ENCODE measurements around the gene DPP4. TPM values are rescaled to one million over a fixed set of nuclear protein-coding genes. Genes with fewer than 3 reads are reported as not detected.
"Not testable (repeated sequence)": the region's sequence is repeated elsewhere in the genome, so short reads cannot be mapped to it uniquely, and the experiment has no call there.

The DPP4 gene
- total RNA-seq, 2 donors from 2014 or later = 89.4 to 102 TPM

GRCh38 chr2:161977926-161978325 is 96.1 kb downstream of the DPP4 start:
- peak overlapping the region; percentile 92 to 93 for H3K27ac Mint-ChIP-seq
- DNase-seq (ENCODE audit: low spot score); H3K9me3 Mint-ChIP-seq; H3K27me3 Mint-ChIP-seq; ATAC-seq: not testable (repeated sequence)
- H3K4me1 Mint-ChIP-seq (ENCODE audit: low read depth in 2 of 2) = peaks cover 39 to 55% of the 10 kb centered on the region in 2 donors
- H3K4me3 Mint-ChIP-seq = peak overlapping the region; percentile 70
- peaks cover 28% of the 10 kb centered on the region for H3K36me3 Mint-ChIP-seq

GRCh38 chr2:161976917-161977316 is 97.1 kb downstream of the DPP4 start:
- ATAC-seq = peak in 1 of 2 donors; percentile 35
- Mint-ChIP-seq H3K4me3 (peak overlapping the region; percentile 3), H3K27ac (peak overlapping the region; percentile 92 to 93), H3K9me3 (peaks cover 3% of the 10 kb centered on the region), H3K27me3 (no peaks in the 10 kb centered on the region), H3K36me3 (peaks cover 18% of the 10 kb centered on the region), H3K4me1 (ENCODE audit: low read depth in 2 of 2) (peaks cover 41 to 54% of the 10 kb centered on the region in 2 donors)
- no peak for DNase-seq (ENCODE audit: low spot score)

- Mint-ChIP-seq H3K4me3 (peak overlapping the region; percentile 53), H3K4me1 (ENCODE audit: low read depth in 2 of 2) (peaks cover 41 to 56% of the 10 kb centered on the region in 2 donors), H3K9me3 (peaks cover under 1% of the 10 kb centered on the region), H3K27ac (peak overlapping the region; percentile 92 to 93), H3K36me3 (peaks cover 19% of the 10 kb centered on the region), H3K27me3 (no peaks in the 10 kb centered on the region)
- ATAC-seq (no peak), DNase-seq (ENCODE audit: low spot score) (no peak)
These were observed 97.7 kb downstream of the DPP4 start for GRCh38 chr2:161976295-161976694.

- peaks cover 44 to 56% of the 10 kb centered on the region in 2 donors for H3K4me1 Mint-ChIP-seq (ENCODE audit: low read depth in 2 of 2)
These were observed 98.2 kb downstream of the DPP4 start for GRCh38 chr2:161975813-161976160.

GRCh38 chr2:161975062-161975812 is 98.8 kb downstream of the DPP4 start:
- DNase-seq (ENCODE audit: low spot score) (no peak), ATAC-seq (peak; percentile 12 to 69)
- Mint-ChIP-seq H3K36me3 (peaks cover 27% of the 10 kb centered on the region), H3K4me1 (ENCODE audit: low read depth in 2 of 2) (peaks cover 45 to 59% of the 10 kb centered on the region in 2 donors), H3K9me3 (no peaks in the 10 kb centered on the region), H3K27me3 (no peaks in the 10 kb centered on the region), H3K27ac (peak overlapping the region; percentile 92 to 93), H3K4me3 (peak overlapping the region; percentile 59)

More at GRCh38 chr2:161975813-161976160, 98.2 kb downstream of the DPP4 start:
- H3K27me3 Mint-ChIP-seq = no peaks in the 10 kb centered on the region
- DNase-seq (ENCODE audit: low spot score) (no peak), ATAC-seq (peak in 1 of 2 donors; percentile 7)
- peaks cover 22% of the 10 kb centered on the region for H3K36me3 Mint-ChIP-seq
- H3K4me3 Mint-ChIP-seq = peak overlapping the region; percentile 59
- H3K9me3 Mint-ChIP-seq = no peaks in the 10 kb centered on the region
- peak overlapping the region; percentile 92 to 93 for H3K27ac Mint-ChIP-seq

- H3K4me1 Mint-ChIP-seq (ENCODE audit: low read depth in 2 of 2) = peaks cover 39 to 57% of the 10 kb centered on the region in 2 donors
- ATAC-seq (peak in 1 of 2 donors; percentile 72), DNase-seq (ENCODE audit: low spot score) (no peak)
- no peak overlapping the region for H3K4me3 Mint-ChIP-seq
- no peaks in the 10 kb centered on the region for H3K9me3 Mint-ChIP-seq
- H3K27me3 Mint-ChIP-seq = no peaks in the 10 kb centered on the region
- peaks cover 28% of the 10 kb centered on the region for H3K36me3 Mint-ChIP-seq
- H3K27ac Mint-ChIP-seq = peak overlapping the region; percentile 92 to 93
These were observed 99.6 kb downstream of the DPP4 start for GRCh38 chr2:161974461-161974860.

GRCh38 chr2:161972866-161973265 is 101.1 kb downstream of the DPP4 start:
- no peak for DNase-seq (ENCODE audit: low spot score)
- peak overlapping the region; percentile 22 for H3K4me3 Mint-ChIP-seq
- H3K27me3 Mint-ChIP-seq = no peaks in the 10 kb centered on the region
- no peak for ATAC-seq
- peaks cover 41 to 55% of the 10 kb centered on the region in 2 donors for H3K4me1 Mint-ChIP-seq (ENCODE audit: low read depth in 2 of 2)
- H3K36me3 Mint-ChIP-seq = peaks cover 28% of the 10 kb centered on the region
- no peaks in the 10 kb centered on the region for H3K9me3 Mint-ChIP-seq
- H3K27ac Mint-ChIP-seq = peak overlapping the region; percentile 93 to 96

- Mint-ChIP-seq H3K9me3 (no peaks in the 10 kb centered on the region), H3K36me3 (peaks cover 28% of the 10 kb centered on the region), H3K27ac (peak overlapping the region; percentile 93 to 96), H3K4me1 (ENCODE audit: low read depth in 2 of 2) (peaks cover 39 to 54% of the 10 kb centered on the region in 2 donors), H3K4me3 (no peak overlapping the region), H3K27me3 (no peaks in the 10 kb centered on the region)
- peak in 1 of 2 donors; percentile 57 for ATAC-seq
- no peak for DNase-seq (ENCODE audit: low spot score)
These were observed 101.8 kb downstream of the DPP4 start for GRCh38 chr2:161972232-161972631.

GRCh38 chr2:161971551-161971950 is 102.5 kb downstream of the DPP4 start:
- no peaks in the 10 kb centered on the region for H3K27me3 Mint-ChIP-seq
- no peaks in the 10 kb centered on the region for H3K9me3 Mint-ChIP-seq
- peak overlapping the region; percentile 93 to 96 for H3K27ac Mint-ChIP-seq
- ATAC-seq (no peak), DNase-seq (ENCODE audit: low spot score) (no peak)
- no peak overlapping the region for H3K4me3 Mint-ChIP-seq
- H3K36me3 Mint-ChIP-seq = peaks cover 28% of the 10 kb centered on the region
- H3K4me1 Mint-ChIP-seq (ENCODE audit: low read depth in 2 of 2) = peaks cover 39 to 55% of the 10 kb centered on the region in 2 donors

- peaks cover 39 to 45% of the 10 kb centered on the region in 2 donors for H3K4me1 Mint-ChIP-seq (ENCODE audit: low read depth in 2 of 2)
- no peaks in the 10 kb centered on the region for H3K9me3 Mint-ChIP-seq
- no peak overlapping the region for H3K4me3 Mint-ChIP-seq
- no peak for DNase-seq (ENCODE audit: low spot score)
- peak overlapping the region; percentile 93 to 96 for H3K27ac Mint-ChIP-seq
- H3K27me3 Mint-ChIP-seq = no peaks in the 10 kb centered on the region
- ATAC-seq = no peak
- peaks cover 19% of the 10 kb centered on the region for H3K36me3 Mint-ChIP-seq
These were observed 104.9 kb downstream of the DPP4 start for GRCh38 chr2:161969159-161969558.

GRCh38 chr2:161965994-161966393 is 108.0 kb downstream of the DPP4 start:
- H3K27me3 Mint-ChIP-seq = no peaks in the 10 kb centered on the region
- peak overlapping the region; percentile 93 to 96 for H3K27ac Mint-ChIP-seq
- ATAC-seq (peak; percentile 86 to 93), DNase-seq (ENCODE audit: low spot score) (no peak)
- peaks cover 2% of the 10 kb centered on the region for H3K9me3 Mint-ChIP-seq
- H3K4me3 Mint-ChIP-seq = peak overlapping the region; percentile 34
- H3K4me1 Mint-ChIP-seq (ENCODE audit: low read depth in 2 of 2) = peaks cover 41 to 44% of the 10 kb centered on the region in 2 donors
- H3K36me3 Mint-ChIP-seq = peaks cover 24% of the 10 kb centered on the region

- Mint-ChIP-seq H3K27ac (peak overlapping the region; percentile 93 to 96), H3K4me3 (peak overlapping the region; percentile 53), H3K9me3 (peaks cover 2% of the 10 kb centered on the region), H3K27me3 (no peaks in the 10 kb centered on the region), H3K36me3 (peaks cover 25% of the 10 kb centered on the region), H3K4me1 (ENCODE audit: low read depth in 2 of 2) (peaks cover 41 to 46% of the 10 kb centered on the region in 2 donors)
- ATAC-seq (peak in 1 of 2 donors; percentile 50), DNase-seq (ENCODE audit: low spot score) (no peak)
These were observed 109.9 kb downstream of the DPP4 start for GRCh38 chr2:161964160-161964559.

- Mint-ChIP-seq H3K9me3 (peaks cover 2% of the 10 kb centered on the region), H3K4me3 (no peak overlapping the region)
These were observed 111.9 kb downstream of the DPP4 start for GRCh38 chr2:161962160-161962559.

GRCh38 chr2:161961061-161961460 is 113.0 kb downstream of the DPP4 start:
- H3K36me3 Mint-ChIP-seq = peaks cover 34% of the 10 kb centered on the region

More at GRCh38 chr2:161962160-161962559, 111.9 kb downstream of the DPP4 start:
- ATAC-seq = no peak
- H3K27me3 Mint-ChIP-seq = no peaks in the 10 kb centered on the region
- peaks cover 42 to 45% of the 10 kb centered on the region in 2 donors for H3K4me1 Mint-ChIP-seq (ENCODE audit: low read depth in 2 of 2)
- peaks cover 30% of the 10 kb centered on the region for H3K36me3 Mint-ChIP-seq
- no peak for DNase-seq (ENCODE audit: low spot score)
- peak overlapping the region; percentile 57 to 92 for H3K27ac Mint-ChIP-seq

More at GRCh38 chr2:161961061-161961460, 113.0 kb downstream of the DPP4 start:
- Mint-ChIP-seq H3K27ac (peak overlapping the region; percentile 57 to 92), H3K9me3 (peaks cover 2% of the 10 kb centered on the region), H3K4me1 (ENCODE audit: low read depth in 2 of 2) (peaks cover 48 to 52% of the 10 kb centered on the region in 2 donors), H3K27me3 (no peaks in the 10 kb centered on the region), H3K4me3 (no peak overlapping the region)
- no peak for ATAC-seq
- no peak for DNase-seq (ENCODE audit: low spot score)

All from natural killer cell treated with Interleukin-12 subunit alpha and Interleukin-12 subunit beta and Interleukin-15 and Interleukin-18, amount 100 ng/mL, for 72 hours (primary cell).